Measurements from ENCODE around the gene ENTREP1. TPM values are rescaled to one million over a fixed set of nuclear protein-coding genes. Genes with fewer than 3 reads are reported as not detected.

Gene ENTREP1
- total RNA-seq, 2 experiments from 2014 or later: not detected

DNA sequence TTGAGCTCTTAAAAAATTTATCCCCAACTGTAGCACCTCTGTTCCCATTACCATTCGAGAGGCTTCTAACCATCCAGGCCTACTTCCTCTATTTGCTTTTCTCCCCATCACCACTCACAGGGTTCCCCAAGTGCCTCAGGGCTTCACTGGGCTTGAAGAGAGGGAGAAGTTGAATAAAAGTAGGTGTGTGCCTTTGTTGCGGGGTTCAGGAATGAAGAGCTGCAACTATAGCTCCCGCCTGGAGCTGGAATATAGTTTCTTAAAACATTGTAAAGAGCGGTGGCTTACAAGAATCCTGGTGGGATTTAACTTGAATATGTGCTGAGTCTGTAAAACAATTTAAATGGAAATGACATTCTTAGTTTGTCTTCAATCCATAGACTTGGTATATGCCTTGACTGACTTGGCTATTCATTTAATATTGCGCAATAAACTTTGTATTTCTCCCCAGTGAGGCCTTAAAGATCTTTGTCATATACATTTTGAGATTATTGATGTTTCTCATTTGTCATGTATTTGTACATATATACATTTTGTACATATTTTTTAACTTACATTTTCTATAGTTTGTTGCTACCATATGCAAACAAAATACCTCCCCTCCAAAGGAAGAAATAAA is 7.2 kb downstream of the ENTREP1 start:
- ChIA-PET CTCF (ENCODE audit: unreplicated experiment) (no interaction called here), POLR2A (interaction anchor here (0.9 to 1.6 kb wide), 2 partner anchors 8 to 32 kb away, joined by 3 to 7 read pairs; no protein-coding TSS in a partner anchor)
- H3K4me2 ChIP-seq (ENCODE audit: low read length): no peak overlapping the region
- no peaks in the 10 kb centered on the region for H3K79me2 ChIP-seq (ENCODE audit: insufficient read depth, low read depth, low read length)
- H3K4me1 ChIP-seq (ENCODE audit: insufficient read depth, low read length, poor library complexity, severe bottlenecking): no peaks in the 10 kb centered on the region
- BruUV-seq (replicated peaks): no TSS peak
- H3K4me3 ChIP-seq (ENCODE audit: low read depth, low read length, poor library complexity, severe bottlenecking): no peak overlapping the region
- intact Hi-C loops (cut with micrococcal nuclease; ENCODE audit: unreplicated experiment): no loop called here
- H4K20me1 ChIP-seq (ENCODE audit: insufficient read depth, low read length): no peaks in the 10 kb centered on the region
- no peaks in the 10 kb centered on the region for H3K36me3 ChIP-seq (ENCODE audit: insufficient read depth, low read length)
- H3K9me2 ChIP-seq (ENCODE audit: insufficient read depth, low read length): no peaks in the 10 kb centered on the region
- no peak overlapping the region for H2AFZ ChIP-seq (ENCODE audit: low read length)
- H3K27ac ChIP-seq (ENCODE audit: low read depth, low read length, poor library complexity, severe bottlenecking): no peak overlapping the region
- H3K9me3 ChIP-seq (ENCODE audit: low read length): no peaks in the 10 kb centered on the region
- no peak for TF ChIP-seq EZH2phosphoT487 (IDR thresholded peaks at IDR 0.05; ENCODE audit: borderline replicate concordance, low read depth, low read length)
- TF ChIP-seq, protein P1, sequence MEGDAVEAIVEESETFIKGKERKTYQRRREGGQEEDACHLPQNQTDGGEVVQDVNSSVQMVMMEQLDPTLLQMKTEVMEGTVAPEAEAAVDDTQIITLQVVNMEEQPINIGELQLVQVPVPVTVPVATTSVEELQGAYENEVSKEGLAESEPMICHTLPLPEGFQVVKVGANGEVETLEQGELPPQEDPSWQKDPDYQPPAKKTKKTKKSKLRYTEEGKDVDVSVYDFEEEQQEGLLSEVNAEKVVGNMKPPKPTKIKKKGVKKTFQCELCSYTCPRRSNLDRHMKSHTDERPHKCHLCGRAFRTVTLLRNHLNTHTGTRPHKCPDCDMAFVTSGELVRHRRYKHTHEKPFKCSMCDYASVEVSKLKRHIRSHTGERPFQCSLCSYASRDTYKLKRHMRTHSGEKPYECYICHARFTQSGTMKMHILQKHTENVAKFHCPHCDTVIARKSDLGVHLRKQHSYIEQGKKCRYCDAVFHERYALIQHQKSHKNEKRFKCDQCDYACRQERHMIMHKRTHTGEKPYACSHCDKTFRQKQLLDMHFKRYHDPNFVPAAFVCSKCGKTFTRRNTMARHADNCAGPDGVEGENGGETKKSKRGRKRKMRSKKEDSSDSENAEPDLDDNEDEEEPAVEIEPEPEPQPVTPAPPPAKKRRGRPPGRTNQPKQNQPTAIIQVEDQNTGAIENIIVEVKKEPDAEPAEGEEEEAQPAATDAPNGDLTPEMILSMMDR (conservative IDR thresholded peaks at IDR 0.05; ENCODE audit: low read length): no peak
- DNase-seq (ENCODE audit: low spot score): no peak

DNA sequence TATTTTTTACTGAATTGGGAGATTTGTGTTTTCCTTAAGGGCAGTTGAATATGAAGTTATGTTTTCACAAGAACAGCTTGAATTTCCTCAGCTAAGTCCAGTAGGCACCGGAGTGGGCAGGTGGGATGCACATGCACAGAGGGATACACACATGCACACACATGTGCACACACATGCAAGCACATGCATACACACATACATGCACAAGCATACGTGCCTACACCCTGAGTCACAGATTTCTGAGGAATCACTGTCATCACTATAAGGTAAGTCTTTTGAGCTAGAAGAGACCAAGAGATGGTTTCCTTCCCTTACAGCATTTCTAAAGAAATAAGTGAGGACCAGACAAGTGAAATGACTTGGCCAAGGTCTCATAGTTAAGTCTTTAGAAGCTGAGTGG is 8.7 kb downstream of the ENTREP1 start:
- H4K20me1 ChIP-seq (ENCODE audit: insufficient read depth, low read length): no peaks in the 10 kb centered on the region

DNA sequence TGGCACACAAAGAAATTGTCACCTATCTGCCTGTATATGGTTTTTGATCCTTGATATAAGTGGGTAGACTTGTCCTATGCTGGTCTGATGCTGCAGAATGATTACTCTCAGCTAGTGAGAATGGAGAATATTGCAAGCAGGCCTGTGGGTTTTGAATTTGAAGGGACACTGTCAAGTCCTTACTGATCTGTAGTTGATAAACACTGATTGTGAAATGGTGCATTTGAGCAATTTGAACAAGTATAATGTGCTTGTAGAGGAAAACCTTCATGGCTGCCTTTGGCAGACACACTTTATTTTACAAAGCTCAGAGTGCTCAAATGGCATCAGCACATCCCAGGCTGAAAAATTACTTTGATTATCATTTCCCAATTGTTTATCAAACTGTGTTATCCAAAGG is 9.3 kb downstream of the ENTREP1 start:
- no peak overlapping the region for H3K27ac ChIP-seq (ENCODE audit: low read depth, low read length, poor library complexity, severe bottlenecking)
- ChIA-PET POLR2A (interaction anchor here (0.6 to 1.3 kb wide), 4 partner anchors 10 to 923 kb away, joined by 3 to 6 read pairs (median 3); no protein-coding TSS in a partner anchor), CTCF (ENCODE audit: unreplicated experiment) (no interaction called here)

More for the DNA sequence above, 8.7 kb downstream of the ENTREP1 start:
- ChIA-PET CTCF (ENCODE audit: unreplicated experiment) (no interaction called here), POLR2A (interaction anchor here (0.5 to 1.3 kb wide), 3 partner anchors 18 to 924 kb away, joined by 3 to 6 read pairs (median 5); no protein-coding TSS in a partner anchor)
- Histone ChIP-seq H3K9me3 (ENCODE audit: low read length) (no peaks in the 10 kb centered on the region), H2AFZ (ENCODE audit: low read length) (no peak overlapping the region), H3K36me3 (ENCODE audit: insufficient read depth, low read length) (no peaks in the 10 kb centered on the region), H3K4me3 (ENCODE audit: low read depth, low read length, poor library complexity, severe bottlenecking) (no peak overlapping the region), H3K4me1 (ENCODE audit: insufficient read depth, low read length, poor library complexity, severe bottlenecking) (no peaks in the 10 kb centered on the region), H3K4me2 (ENCODE audit: low read length) (no peak overlapping the region), H3K9me2 (ENCODE audit: insufficient read depth, low read length) (no peaks in the 10 kb centered on the region), H3K79me2 (ENCODE audit: insufficient read depth, low read depth, low read length) (no peaks in the 10 kb centered on the region), H3K27ac (ENCODE audit: low read depth, low read length, poor library complexity, severe bottlenecking) (no peak overlapping the region)
- intact Hi-C loops (cut with micrococcal nuclease; ENCODE audit: unreplicated experiment): no loop called here
- TF ChIP-seq, protein P1 (conservative IDR thresholded peaks at IDR 0.05; ENCODE audit: low read length): no peak
- TF ChIP-seq EZH2phosphoT487 (IDR thresholded peaks at IDR 0.05; ENCODE audit: borderline replicate concordance, low read depth, low read length): no peak
- no peak for DNase-seq (ENCODE audit: low spot score)
- no TSS peak for BruUV-seq (replicated peaks)

More for the DNA sequence above, 9.3 kb downstream of the ENTREP1 start:
- Histone ChIP-seq H3K79me2 (ENCODE audit: insufficient read depth, low read depth, low read length) (no peaks in the 10 kb centered on the region), H3K36me3 (ENCODE audit: insufficient read depth, low read length) (no peaks in the 10 kb centered on the region), H3K4me1 (ENCODE audit: insufficient read depth, low read length, poor library complexity, severe bottlenecking) (no peaks in the 10 kb centered on the region), H3K4me2 (ENCODE audit: low read length) (no peak overlapping the region), H3K9me3 (ENCODE audit: low read length) (no peaks in the 10 kb centered on the region), H3K4me3 (ENCODE audit: low read depth, low read length, poor library complexity, severe bottlenecking) (no peak overlapping the region), H4K20me1 (ENCODE audit: insufficient read depth, low read length) (no peaks in the 10 kb centered on the region), H2AFZ (ENCODE audit: low read length) (no peak overlapping the region), H3K9me2 (ENCODE audit: insufficient read depth, low read length) (no peaks in the 10 kb centered on the region)
- intact Hi-C loops (cut with micrococcal nuclease; ENCODE audit: unreplicated experiment): no loop called here
- TF ChIP-seq, protein P1 (conservative IDR thresholded peaks at IDR 0.05; ENCODE audit: low read length): no peak
- no peak for TF ChIP-seq EZH2phosphoT487 (IDR thresholded peaks at IDR 0.05; ENCODE audit: borderline replicate concordance, low read depth, low read length)
- no peak for DNase-seq (ENCODE audit: low spot score)
- BruUV-seq (replicated peaks): no TSS peak
